ENCODE results near the gene LARP1B.

- TF ChIP-seq CTCF (IDR thresholded peaks at IDR 0.05) (no peak), POLR2AphosphoS5 (IDR thresholded peaks at IDR 0.05) (no peak)
Measured at GRCh38 chr4:128029907-128030306, 31.2 kb upstream of the LARP1B start.
